ENCODE measurements around the gene TFR2.

DNA sequence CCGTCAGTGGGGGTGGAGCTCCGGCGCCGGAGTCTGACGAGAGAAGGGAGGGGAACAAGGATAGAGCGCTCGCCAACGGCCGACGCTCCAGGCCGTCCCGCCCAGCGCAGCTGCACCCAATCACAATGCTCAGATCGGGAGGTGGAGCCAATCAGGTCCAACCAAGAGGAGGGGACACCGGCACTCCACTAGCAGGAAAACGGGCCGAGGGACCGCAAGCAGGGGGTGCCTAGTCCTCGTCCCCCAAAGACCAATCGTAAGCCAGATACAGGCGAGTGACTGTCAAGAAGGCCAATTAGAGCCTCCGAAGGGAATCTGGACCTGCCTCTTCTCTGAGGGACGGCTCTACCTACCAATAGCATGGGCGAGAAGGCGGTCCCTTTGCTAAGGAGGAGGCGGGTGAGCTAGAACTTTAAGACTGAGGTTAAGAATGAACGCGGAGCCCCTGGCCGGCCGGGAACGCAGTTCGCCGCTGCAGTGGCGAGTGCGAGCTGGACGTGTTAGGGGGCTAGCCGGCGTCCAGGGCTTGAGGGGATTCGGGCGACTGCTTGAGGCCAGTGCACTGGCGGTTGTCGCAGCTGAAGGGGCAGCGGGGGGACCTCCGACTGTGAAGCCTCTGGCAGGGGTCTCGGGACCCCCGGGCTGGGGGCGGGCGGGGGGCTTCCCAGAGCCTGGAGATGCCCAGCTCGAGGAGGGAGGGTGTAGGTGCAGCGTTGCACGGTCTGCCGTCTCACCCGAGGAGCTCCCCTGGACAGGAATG lies 54.9 kb downstream of the TFR2 start, which contains the start of gene FBXO24:
- no peak for TF ChIP-seq SUZ12 (IDR thresholded peaks at IDR 0.05; ENCODE audit: extremely low read depth, insufficient read depth, insufficient read length)
- TF ChIP-seq ZNF274 (IDR thresholded peaks at IDR 0.05; ENCODE audit: low read depth, low read length), result no peak
- no peak for TF ChIP-seq YY1 (IDR thresholded peaks at IDR 0.05; ENCODE audit: insufficient read depth, insufficient read length)
